Gastrocnemius medialis (tissue), 4 donors: ENCODE data around the gene CHRNA9.

Experiments used
- CTCF ChIP-seq, 5 experiments: fragments of 450-650 bp in 3 of 5; fragments of 200-600 bp in 2 of 5; sonication (generic) in 2 of 5; IDR thresholded peaks in 4 of 5; conservative IDR thresholded peaks in 1 of 5; 1 replicate in 4 of 5; 2 replicates in 1 of 5; pipeline ENCODE4 v1.5.1; 2016 to 2019; ENCODE audit warnings: antibody characterized with exemption in 5 of 5, mild to moderate bottlenecking in 3 of 5, moderate library complexity in 3 of 5
- POLR2A ChIP-seq, 2 donors: fragments of 450-650 bp; IDR thresholded peaks; one replicate each; pipeline ENCODE4 v1.6.1; 2017; ENCODE audit warnings: antibody characterized with exemption in 2 of 2, mild to moderate bottlenecking in 2 of 2, moderate library complexity in 2 of 2

DNA sequence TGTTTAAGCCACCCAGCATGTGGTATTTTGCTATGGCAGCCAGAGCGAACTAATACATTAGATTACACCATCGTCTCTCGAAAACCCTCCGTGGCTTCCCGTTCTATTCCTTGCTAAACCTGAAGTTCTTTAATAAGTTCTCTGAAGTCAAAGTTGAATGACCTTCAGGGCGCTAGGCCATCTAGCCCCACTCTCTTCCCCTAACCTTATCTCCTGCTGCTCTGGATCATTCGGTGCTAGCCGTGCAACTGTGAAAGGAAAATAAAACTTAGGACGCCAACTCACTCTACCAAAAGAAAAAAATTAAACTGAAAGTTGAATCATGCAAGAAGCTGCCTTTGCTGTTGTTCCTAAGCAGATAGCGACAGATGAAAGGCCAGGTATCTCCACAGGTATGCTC is 40.0 kb downstream of the CHRNA9 start:
- TF ChIP-seq CTCF (IDR thresholded peaks at IDR 0.05 in 4 of 5, conservative IDR thresholded peaks at IDR 0.05 in 1 of 5) (no peak), POLR2A (IDR thresholded peaks at IDR 0.05) (no peak)
